Adipose tissue (tissue), 3 donors: Measurements from ENCODE around the gene INAVA. TPM values are rescaled to one million over a fixed set of nuclear protein-coding genes. Genes with fewer than 3 reads are reported as not detected.
"Not testable (repeated sequence)": the region's sequence is repeated elsewhere in the genome, so short reads cannot be mapped to it uniquely, and the experiment has no call there.

Experiments
- H3K27ac ChIP-seq: one replicate; pipeline ENCODE4 v1.5.1; 2013; ENCODE audit warnings: low read depth, low read length
- WGBS, 3 donors: extraction: QIAGEN DNeasy Blood & Tissue Kit; methylation state at CpG; one replicate each; pipeline ENCODE4 v1.1.7; 2013; 5-methylcytosine and 5-hydroxymethylcytosine counted together
- polyA plus RNA-seq, 3 donors: library from polyadenylated mRNA; stranded (reverse); fragments of 200-250 nt; gene quantifications; one replicate each; pipeline ENCODE4 v1.2.3, GENCODE V29; 2013
- donor health status: healthy with polysubstance abuse.
- donor health status: Bipolar disorder and iron deficiency.
- donor health status: healthy.

The INAVA gene
- polyA plus RNA-seq, 3 donors: 0.34 to 11.4 (median 2.2) TPM

- not testable (repeated sequence) for H3K27ac ChIP-seq
- 84 to 93% (median 91%) methylated on average over 18 of the region's 18 CpGs for WGBS, 3 donors
These were observed 40.7 kb downstream of the INAVA start for GRCh38 chr1:200935286-200935962.

- no peak overlapping the region for H3K27ac ChIP-seq
- 47 to 73% (median 57%) methylated on average over 4 of the region's 4 CpGs for WGBS, 3 donors
These were observed 44.3 kb downstream of the INAVA start for GRCh38 chr1:200938955-200939354.

- WGBS, 3 donors: 82 to 85% (median 83%) methylated on average over 3 of the region's 3 CpGs
- H3K27ac ChIP-seq: no peak overlapping the region
These were observed 50.4 kb downstream of the INAVA start for GRCh38 chr1:200945111-200945510.

- 83 to 92% (median 90%) methylated on average over 3 of the region's 3 CpGs for WGBS, 3 donors
- no peak overlapping the region for H3K27ac ChIP-seq
These were observed 52.4 kb downstream of the INAVA start for GRCh38 chr1:200947059-200947566.

GRCh38 chr1:200949626-200950025 lies 54.9 kb downstream of the INAVA start:
- WGBS, 3 donors: 92 to 95% (median 93%) methylated on average over 8 of the region's 8 CpGs
- no peak overlapping the region for H3K27ac ChIP-seq

GRCh38 chr1:200951016-200951415 lies 56.3 kb downstream of the INAVA start:
- H3K27ac ChIP-seq: no peak overlapping the region
- 86 to 93% (median 88%) methylated on average over 2 of the region's 2 CpGs for WGBS, 3 donors

- H3K27ac ChIP-seq: no peak overlapping the region
- WGBS, 3 donors: 50 to 90% (median 84%) methylated on average over 3 of the region's 3 CpGs
These were observed 59.7 kb downstream of the INAVA start for GRCh38 chr1:200954434-200954833.

- no peak overlapping the region for H3K27ac ChIP-seq
- WGBS, 3 donors: 92 to 96% (median 93%) methylated on average over 11 of the region's 11 CpGs
These were observed 63.9 kb downstream of the INAVA start for GRCh38 chr1:200958597-200958996.

- H3K27ac ChIP-seq: no peak overlapping the region
- WGBS, 3 donors: 57 to 83% (median 73%) methylated on average over 15 of the region's 15 CpGs
These were observed 64.8 kb downstream of the INAVA start for GRCh38 chr1:200959411-200959921.

- 68 to 79% (median 75%) methylated on average over 9 of the region's 9 CpGs for WGBS, 3 donors
- H3K27ac ChIP-seq: no peak overlapping the region
These were observed 65.7 kb downstream of the INAVA start for GRCh38 chr1:200960236-200960947.

GRCh38 chr1:200960948-200961340 lies 66.2 kb downstream of the INAVA start:
- WGBS, 3 donors: 89 to 93% (median 92%) methylated on average over 4 of the region's 4 CpGs
- no peak overlapping the region for H3K27ac ChIP-seq

- 90 to 96% (median 93%) methylated on average over 11 of the region's 11 CpGs for WGBS, 3 donors
These were observed 67.5 kb downstream of the INAVA start for GRCh38 chr1:200962151-200962550.

GRCh38 chr1:200962631-200963030 lies 67.9 kb downstream of the INAVA start:
- WGBS, 3 donors: 80 to 89% (median 89%) methylated on average over 4 of the region's 4 CpGs
- no peak overlapping the region for H3K27ac ChIP-seq

More at GRCh38 chr1:200962151-200962550, 67.5 kb downstream of the INAVA start:
- H3K27ac ChIP-seq: not testable (repeated sequence)

GRCh38 chr1:200963076-200963475 lies 68.4 kb downstream of the INAVA start:
- 80 to 93% (median 89%) methylated on average over 2 of the region's 2 CpGs for WGBS, 3 donors
- H3K27ac ChIP-seq: no peak overlapping the region

- not testable (repeated sequence) for H3K27ac ChIP-seq
- 84 to 89% (median 88%) methylated on average over 11 of the region's 11 CpGs for WGBS, 3 donors
These were observed 69.2 kb downstream of the INAVA start for GRCh38 chr1:200963888-200964287.

Other genes with a start within 250 kb of the INAVA start
- gene DDX59, start 225.0 kb upstream of the INAVA start, polyA plus RNA-seq: 10 to 100 TPM; 10.1 to 27.1 (median 10.8) TPM
- gene CAMSAP2, start 156.0 kb upstream of the INAVA start, polyA plus RNA-seq: 10 to 100 TPM in 2 of 3 donors, 1 to 10 TPM in 1; 2.3 to 12.6 (median 11.7) TPM
- under 1 TPM in 2 of 3 donors, not detected in 1; 0.14 to 0.27 TPM for gene GPR25, start 21.9 kb upstream of the INAVA start, polyA plus RNA-seq
- gene KIF21B, start 128.8 kb downstream of the INAVA start, polyA plus RNA-seq: 1 to 10 TPM in 2 of 3 donors, under 1 TPM in 1; 0.46 to 1.2 (median 1.1) TPM
- gene CACNA1S, start 217.5 kb downstream of the INAVA start, polyA plus RNA-seq: under 1 TPM in 2 of 3 donors, not detected in 1; under 0.01 to 0.02 TPM
- gene ASCL5, start 232.3 kb downstream of the INAVA start, polyA plus RNA-seq: under 1 TPM in 1 of 3 donors, not detected in 2; 0.76 TPM